ENCODE results near the gene ARAP3. TPM values are rescaled to one million over a fixed set of nuclear protein-coding genes. Genes with fewer than 3 reads are reported as not detected.

Gene ARAP3
- total and polyA plus RNA-seq, 2 donors (not counting 3 experiments of a cell fraction or from before 2014, with no cell fraction given) = 60.6 to 136 TPM

DNA sequence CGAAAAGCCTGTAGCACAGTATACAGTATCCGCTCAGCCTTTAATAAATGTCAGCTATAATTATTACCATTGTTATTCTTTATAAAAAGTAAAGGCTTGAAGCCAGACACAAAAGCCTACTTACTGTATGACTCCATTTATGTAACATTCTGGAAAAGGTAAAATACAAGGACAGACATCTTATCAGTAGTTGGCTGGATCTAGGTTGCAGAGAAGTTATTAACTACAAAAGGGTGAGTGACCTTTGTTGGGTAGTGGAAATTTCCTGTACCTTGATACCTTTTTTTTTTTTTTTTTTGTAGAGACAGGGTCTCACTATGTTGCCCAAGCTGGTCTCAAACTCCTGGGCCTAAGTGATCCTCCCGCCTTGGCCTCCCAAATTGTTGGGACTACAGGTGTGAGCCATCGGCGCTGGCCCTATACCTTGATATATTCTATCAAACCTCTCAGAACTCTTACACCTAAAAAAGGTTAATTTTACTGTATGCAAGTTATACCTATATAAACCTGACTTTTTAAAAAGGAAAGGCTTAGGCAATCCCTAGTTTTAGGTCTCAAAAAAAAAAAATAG, 51.4 kb downstream of the ARAP3 start:
- Histone ChIP-seq H2AFZ (ENCODE audit: low read depth, low read length) (no peak overlapping the region), H3K9me3 (replicated peaks; ENCODE audit: control insufficient read depth, insufficient read depth, low read length) (no peaks in the 10 kb centered on the region), H3K4me2 (ENCODE audit: insufficient read depth, low read length) (no peak overlapping the region), H3K4me1 (ENCODE audit: control insufficient read depth, extremely low read depth, insufficient read depth, low read length) (peaks cover 4% of the 10 kb centered on the region), H3K9ac (replicated peaks; ENCODE audit: extremely low read depth, insufficient read depth, low read length) (no peak overlapping the region), H3K36me3 (ENCODE audit: control insufficient read depth in 2 of 2, extremely low read depth in 1 of 2, insufficient read depth in 2 of 2, low read length in 2 of 2) (peaks cover 12 to 29% of the 10 kb centered on the region in 2 experiments), H3K27ac (ENCODE audit: insufficient read depth, low read depth, low read length) (no peak overlapping the region), H3K79me2 (ENCODE audit: control insufficient read depth, insufficient read depth, low read length) (peaks cover 21% of the 10 kb centered on the region), H3K27me3 (ENCODE audit: control insufficient read depth in 2 of 2, insufficient read depth in 2 of 2, low read length in 2 of 2) (no peaks in the 10 kb centered on the region), H4K20me1 (replicated peaks; ENCODE audit: control insufficient read depth, extremely low read depth, insufficient read depth, low read length) (peaks cover 5% of the 10 kb centered on the region), H3K4me3 (replicated peaks in 1 of 3; ENCODE audit: insufficient read depth in 1 of 3, low read depth in 1 of 3, low read length in 3 of 3) (no peak overlapping the region), H3K9me1 (replicated peaks; ENCODE audit: control insufficient read depth, extremely low read depth, insufficient read depth, low read length) (no peaks in the 10 kb centered on the region)
- ChIA-PET POLR2A (no interaction called here), CTCF (interaction anchor here (3.6 to 14.7 kb wide), 3 partner anchors 12 to 38 kb away, joined by 23 to 163 read pairs (median 63); partner anchors contain the start of gene DIAPH1)
- DNase-seq (ENCODE audit: low read depth, low spot score) (no peak), FAIRE-seq (no peak)
- BruUV-seq (replicated peaks) = no TSS peak
- intact Hi-C loops (cut with micrococcal nuclease) (no loop called here), dilution Hi-C loops (cut with MboI; ENCODE audit: extremely low pct_ligation_motif_present, low sequenced_read_pairs) (no loop called here)
- TF ChIP-seq EZH2 (IDR thresholded peaks at IDR 0.05; ENCODE audit: borderline replicate concordance, low read depth, low read length, severe bottlenecking) = no peak
- no peak for TF ChIP-seq POLR2AphosphoS5 (IDR thresholded peaks at IDR 0.05; ENCODE audit: insufficient read depth, low read depth, low read length)
- TF ChIP-seq, protein P1, sequence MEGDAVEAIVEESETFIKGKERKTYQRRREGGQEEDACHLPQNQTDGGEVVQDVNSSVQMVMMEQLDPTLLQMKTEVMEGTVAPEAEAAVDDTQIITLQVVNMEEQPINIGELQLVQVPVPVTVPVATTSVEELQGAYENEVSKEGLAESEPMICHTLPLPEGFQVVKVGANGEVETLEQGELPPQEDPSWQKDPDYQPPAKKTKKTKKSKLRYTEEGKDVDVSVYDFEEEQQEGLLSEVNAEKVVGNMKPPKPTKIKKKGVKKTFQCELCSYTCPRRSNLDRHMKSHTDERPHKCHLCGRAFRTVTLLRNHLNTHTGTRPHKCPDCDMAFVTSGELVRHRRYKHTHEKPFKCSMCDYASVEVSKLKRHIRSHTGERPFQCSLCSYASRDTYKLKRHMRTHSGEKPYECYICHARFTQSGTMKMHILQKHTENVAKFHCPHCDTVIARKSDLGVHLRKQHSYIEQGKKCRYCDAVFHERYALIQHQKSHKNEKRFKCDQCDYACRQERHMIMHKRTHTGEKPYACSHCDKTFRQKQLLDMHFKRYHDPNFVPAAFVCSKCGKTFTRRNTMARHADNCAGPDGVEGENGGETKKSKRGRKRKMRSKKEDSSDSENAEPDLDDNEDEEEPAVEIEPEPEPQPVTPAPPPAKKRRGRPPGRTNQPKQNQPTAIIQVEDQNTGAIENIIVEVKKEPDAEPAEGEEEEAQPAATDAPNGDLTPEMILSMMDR (IDR thresholded peaks at IDR 0.05; ENCODE audit: extremely low read depth in 1 of 2, insufficient read depth in 1 of 2, low read depth in 1 of 2, low read length in 2 of 2) = no peak
- no peak for TF ChIP-seq GATA2 (IDR thresholded peaks at IDR 0.05; ENCODE audit: insufficient read depth, insufficient read length, low read depth, low read length)
- TF ChIP-seq, protein P2, sequence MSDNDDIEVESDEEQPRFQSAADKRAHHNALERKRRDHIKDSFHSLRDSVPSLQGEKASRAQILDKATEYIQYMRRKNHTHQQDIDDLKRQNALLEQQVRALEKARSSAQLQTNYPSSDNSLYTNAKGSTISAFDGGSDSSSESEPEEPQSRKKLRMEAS (IDR thresholded peaks at IDR 0.05; ENCODE audit: insufficient read depth, insufficient read length) = no peak
- TF ChIP-seq MYC (IDR thresholded peaks at IDR 0.05; ENCODE audit: low read depth, low read length) = no peak
- no peak for TF ChIP-seq FOS (IDR thresholded peaks at IDR 0.05; ENCODE audit: borderline replicate concordance, insufficient read depth, low read length)

Measured in endothelial cell of umbilical vein (primary cell).